Esophagus mucosa (tissue), 1 donor: ENCODE measurements around the gene CYP2C19. TPM values are rescaled to one million over a fixed set of nuclear protein-coding genes. Genes with fewer than 3 reads are reported as not detected.
"Not testable (repeated sequence)": the region's sequence is repeated elsewhere in the genome, so short reads cannot be mapped to it uniquely, and the experiment has no call there.

Source experiments
- ATAC-seq: fragments of 200-7000 bp; cut with Tn5 transposase; one replicate; pipeline ENCODE4 v1.9.1; 2020
- total RNA-seq: library from RNA; stranded (reverse); gene quantifications from one replicate; pipeline ENCODE4 v1.2.4, GENCODE V29; 2023
- donor health status: DM: yes; HTN: yes; CAD: no.

Gene CYP2C19
- total RNA-seq, result 1.4 TPM

DNA sequence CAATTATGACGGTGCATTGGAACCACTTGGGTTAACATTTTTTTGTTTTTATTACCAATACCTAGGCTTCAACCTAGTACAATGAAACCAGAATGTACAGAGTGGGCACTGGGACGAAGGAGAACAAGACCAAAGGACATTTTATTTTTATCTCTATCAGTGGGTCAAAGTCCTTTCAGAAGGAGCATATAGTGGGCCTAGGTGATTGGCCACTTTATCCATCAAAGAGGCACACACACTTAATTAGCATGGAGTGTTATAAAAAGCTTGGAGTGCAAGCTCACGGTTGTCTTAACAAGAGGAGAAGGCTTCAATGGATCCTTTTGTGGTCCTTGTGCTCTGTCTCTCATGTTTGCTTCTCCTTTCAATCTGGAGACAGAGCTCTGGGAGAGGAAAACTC is at the start of gene CYP2C19:
TSS of gene CYP2C19 (plus strand) at position 289 of the 400 bp plus-strand sequence. CDS start at position 314, 25 bp downstream.
- no peak for ATAC-seq

DNA sequence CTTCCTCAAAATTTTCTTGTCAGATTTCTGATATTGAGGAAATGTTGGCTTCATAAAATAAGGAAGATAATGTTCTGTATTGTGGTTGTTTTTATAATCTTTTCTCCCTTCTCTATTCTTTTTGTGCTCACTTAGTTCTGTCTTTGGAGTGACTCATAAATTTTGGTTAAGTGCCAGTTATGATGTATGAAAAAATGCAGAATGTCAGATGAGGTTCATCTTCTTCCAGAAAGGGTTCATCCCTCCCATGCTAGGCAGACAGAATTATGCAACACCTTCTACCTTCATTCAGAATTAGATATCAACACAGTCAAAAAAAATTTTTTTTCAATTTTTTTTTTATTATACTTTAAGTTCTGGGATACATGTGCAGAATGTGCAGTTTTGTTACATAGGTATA is 36.6 kb upstream of the CYP2C19 start:
- no peak for ATAC-seq

DNA sequence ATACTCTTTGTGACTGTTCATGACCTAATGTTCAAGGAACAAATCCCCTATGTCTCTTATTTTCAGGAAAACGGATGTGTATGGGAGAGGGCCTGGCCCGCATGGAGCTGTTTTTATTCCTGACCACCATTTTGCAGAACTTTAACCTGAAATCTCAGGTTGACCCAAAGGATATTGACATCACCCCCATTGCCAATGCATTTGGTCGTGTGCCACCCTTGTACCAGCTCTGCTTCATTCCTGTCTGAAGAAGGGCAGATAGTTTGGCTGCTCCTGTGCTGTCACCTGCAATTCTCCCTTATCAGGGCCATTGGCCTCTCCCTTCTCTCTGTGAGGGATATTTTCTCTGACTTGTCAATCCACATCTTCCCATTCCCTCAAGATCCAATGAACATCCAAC is 27.3 kb upstream of the CYP2C19 start:
- ATAC-seq, result no peak

DNA sequence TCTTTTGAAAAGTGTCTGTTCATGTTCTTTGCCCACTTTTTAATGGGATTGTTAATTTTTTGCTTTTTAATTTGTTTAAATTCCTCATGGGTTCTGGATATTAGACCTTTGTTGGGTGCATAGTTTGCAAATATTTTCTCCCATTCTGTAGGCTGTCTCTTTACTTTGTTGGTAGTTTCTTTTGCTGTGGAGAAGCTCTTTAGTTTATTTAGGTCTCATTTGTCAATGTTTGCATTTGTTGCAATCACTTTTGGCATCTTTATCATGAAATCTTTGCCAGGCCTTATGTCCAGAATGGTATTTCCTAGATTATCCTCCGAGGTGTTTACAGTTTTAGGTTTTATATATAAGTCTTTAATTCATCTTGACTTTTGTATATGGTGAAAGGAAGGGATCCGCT is 23.9 kb upstream of the CYP2C19 start:
- ATAC-seq, result no peak

DNA sequence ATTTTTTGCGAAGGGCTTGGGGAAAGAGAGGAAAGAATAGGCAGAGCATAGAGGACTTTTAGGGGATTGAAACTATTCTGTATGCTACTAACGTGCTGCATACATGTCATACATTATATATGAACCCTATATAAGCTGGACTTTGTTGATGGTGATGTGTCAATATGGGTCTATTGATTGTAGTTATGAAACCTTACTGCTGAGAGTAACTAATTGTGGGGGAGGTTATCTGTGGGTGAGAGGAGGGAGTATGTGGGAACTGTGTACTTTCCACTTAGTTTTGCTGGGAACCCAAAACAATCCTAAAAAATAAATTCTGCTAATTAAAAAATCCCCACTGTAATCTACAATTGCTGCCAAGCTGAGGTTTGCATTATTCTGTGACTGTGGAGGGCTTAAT is 15.3 kb upstream of the CYP2C19 start:
- ATAC-seq, result no peak

DNA sequence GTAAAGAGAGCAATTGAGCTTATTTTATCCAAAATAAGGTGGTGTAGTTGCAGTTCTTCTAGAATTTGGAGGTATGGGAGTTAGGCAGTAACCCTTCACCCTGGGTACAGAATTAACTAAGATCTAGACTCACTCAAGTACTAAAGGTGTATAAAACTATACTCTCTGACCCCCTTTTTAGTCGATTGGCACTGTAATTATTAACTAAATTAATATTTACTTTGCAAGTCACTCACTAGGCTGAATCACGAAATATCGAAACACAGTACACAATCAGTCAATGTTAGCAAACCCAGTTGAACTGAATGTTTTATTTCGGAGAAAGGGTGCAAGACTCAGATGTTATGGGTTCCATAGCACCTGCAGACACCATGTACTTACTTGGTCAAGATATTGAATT is 14.6 kb upstream of the CYP2C19 start:
- ATAC-seq, result no peak

DNA sequence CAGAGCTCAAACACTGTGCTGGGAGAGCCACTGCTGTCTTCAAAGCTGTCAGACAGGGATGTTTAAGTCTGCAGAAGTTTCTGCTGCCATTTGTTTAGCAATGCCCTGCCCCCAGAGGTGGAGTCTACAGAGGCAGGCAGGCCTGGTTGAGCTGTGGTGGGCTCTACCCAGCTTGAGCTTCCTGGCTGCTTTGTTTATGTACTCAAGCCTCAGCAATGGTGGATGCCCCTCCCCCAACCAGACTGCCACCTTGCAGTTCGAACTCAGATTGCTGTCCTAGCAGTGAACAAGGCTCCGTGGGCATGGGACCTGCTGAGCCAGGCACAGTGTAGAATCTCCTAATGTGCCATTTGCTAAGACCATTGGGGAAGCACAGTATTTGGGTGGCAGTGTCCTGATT is 4.6 kb upstream of the CYP2C19 start:
- ATAC-seq, result no peak

DNA sequence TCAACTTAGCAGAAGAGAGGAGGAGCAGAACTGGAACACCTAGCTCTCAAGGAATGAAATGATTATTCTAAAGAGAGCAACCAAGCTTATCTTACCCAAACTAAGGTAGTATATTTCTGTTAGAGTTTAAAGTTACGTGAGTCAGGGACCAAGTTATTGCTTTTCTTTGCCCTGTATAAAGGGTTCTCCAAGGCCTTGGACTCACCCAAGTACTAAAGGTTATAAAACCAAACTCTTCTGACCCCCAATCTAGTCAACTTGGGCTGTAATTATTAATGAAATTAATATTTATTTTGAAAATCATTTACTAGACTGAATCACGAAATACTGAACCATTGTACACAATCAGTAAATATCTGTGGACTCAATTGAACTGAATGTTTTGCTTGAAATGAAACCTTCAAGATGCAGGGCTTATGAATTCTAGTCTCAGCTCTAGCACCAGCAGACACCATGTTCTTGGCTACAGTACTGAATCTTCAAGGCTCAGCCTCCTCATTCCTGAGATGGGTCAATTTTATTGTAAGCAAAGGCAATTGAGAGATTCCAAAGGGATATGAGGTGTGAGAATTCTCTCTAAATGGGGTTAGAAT is 1.8 kb upstream of the CYP2C19 start:
- no peak for ATAC-seq

DNA sequence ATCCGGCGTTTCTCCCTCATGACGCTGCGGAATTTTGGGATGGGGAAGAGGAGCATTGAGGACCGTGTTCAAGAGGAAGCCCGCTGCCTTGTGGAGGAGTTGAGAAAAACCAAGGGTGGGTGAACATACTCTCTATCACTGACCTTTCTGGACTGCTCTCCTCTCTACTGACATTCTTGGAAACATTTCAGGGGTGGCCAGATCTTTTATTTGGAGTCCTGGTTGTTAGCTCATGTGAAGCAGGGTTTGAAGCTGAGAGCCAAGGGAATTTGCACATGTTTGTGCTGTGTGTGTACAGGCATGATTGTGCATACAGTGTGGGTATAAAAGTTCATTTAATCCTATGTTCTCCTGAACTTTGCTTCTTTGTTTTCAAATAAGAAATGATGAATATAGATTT is 12.9 kb downstream of the CYP2C19 start:
- not testable (repeated sequence) for ATAC-seq

DNA sequence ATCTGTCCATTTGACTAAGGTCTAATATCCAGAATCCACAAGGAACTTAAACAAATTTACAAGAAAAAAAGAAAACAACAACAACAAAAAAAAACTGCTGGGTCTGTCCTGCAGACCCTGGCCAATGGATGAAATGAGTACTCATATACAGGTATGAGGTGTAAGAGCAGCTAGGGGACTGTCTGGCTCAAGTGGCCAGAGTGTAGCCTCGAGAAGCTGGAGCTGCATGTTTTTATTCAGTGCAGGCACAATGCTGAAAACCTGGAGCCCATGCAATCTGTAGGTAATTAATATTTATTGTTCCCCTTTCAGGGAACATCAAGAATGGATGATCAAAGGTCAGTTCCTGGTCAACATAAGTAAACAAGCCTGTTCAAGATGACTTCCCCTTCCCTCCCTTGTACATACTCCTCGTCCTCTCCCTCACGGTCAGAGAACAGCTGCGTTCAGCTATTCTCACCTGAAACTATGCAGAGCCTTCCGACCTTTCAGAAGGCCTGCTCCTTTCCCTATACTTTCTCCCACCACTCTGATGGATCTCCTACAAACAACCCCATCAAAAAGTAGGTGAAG is 15.5 kb downstream of the CYP2C19 start:
- no peak for ATAC-seq

DNA sequence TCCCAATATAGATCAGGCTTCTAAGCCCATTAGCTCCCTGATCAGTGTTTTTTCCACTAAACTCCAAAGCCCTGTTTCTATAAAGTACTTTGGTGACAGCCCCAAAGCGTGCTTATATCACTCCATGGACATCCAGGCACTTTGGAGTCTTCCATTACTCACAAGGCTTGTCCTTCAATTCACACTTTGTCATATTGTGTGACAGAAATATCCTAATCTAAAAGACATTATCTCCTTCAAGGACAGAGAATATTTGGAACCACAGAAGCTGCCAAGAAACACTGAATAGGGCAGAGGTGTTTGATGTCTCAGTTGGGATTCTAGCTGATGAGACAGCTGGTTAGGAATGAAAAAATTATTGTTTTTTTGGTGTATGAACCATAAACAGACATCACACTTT is 18.4 kb downstream of the CYP2C19 start:
- no peak for ATAC-seq

DNA sequence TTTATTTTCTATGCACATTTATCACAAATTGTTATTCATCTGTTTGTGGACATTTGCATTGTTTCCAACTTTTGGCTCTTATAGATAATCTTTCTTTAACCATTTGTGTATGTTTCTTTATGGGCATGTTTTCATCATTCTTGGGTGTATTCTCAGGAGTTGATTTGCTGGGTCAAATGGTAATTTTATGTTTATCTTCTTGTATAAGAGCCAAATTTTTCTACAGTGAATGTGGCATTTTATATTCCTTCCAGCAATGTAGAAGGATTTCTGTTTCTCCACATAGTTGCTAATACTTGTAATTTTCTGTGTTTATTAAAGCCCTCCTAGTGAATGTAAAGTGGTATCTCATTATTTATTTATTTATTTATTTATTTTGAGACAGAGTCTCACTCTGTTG is 21.8 kb downstream of the CYP2C19 start:
- ATAC-seq, result no peak

DNA sequence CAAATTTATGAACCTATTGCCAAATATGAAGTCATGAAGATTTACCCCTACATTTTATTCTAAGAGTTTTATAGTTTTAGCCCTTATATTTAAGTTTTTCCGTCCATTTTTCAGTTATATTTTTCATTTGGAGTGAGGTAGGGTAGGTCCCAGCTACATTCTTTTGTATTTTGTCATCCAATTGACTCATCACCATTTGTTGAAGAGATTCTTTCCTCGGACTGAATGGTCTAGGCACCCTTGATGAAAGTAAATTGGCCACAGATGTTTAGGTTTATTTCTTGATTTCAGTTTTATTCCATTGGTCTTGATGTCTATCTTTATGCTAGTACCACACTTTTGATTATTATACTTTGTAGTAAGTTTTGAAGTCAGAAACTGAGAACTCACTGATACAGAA is 22.7 kb downstream of the CYP2C19 start:
- no peak for ATAC-seq

DNA sequence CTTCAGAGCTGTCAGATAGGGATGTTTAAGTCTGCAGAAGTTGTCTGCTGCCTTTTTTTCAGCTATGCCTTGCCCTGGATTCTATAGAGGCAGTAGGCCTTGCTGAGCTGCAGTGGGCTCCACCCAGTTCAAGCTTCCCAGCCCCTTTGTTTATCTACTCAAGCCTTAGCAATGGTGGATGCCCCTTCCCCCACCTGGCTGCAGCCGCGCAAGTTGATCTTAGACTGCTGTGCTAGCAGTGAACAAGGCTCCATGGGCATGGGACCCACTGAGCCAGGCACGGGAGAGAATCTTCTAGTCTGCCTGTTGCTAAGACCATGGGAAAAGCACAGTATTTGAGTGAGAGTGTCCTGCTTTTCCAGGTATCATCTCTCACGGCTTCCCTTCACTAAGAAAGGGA is 38.1 kb downstream of the CYP2C19 start:
- ATAC-seq, result not testable (repeated sequence)

DNA sequence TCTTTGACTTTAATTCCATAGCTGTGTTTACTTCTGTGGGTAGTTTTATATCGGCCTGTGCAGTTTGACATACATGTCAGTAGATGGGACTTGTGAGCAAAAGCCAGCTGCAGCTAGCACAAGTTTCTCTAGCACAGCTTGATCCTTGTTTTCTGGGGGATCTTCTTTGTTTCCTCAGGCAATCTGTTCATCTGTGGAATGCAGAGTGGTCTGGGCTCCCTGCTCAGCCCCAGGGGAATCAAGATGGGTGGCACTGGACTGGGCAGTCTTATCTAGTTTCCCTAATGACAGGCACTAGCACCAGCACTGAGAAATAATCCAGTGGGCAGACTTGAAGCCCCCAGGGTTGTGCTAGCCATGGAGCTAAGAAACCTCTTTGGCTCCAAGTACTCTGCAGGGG is 40.8 kb downstream of the CYP2C19 start:
- ATAC-seq, result no peak

DNA sequence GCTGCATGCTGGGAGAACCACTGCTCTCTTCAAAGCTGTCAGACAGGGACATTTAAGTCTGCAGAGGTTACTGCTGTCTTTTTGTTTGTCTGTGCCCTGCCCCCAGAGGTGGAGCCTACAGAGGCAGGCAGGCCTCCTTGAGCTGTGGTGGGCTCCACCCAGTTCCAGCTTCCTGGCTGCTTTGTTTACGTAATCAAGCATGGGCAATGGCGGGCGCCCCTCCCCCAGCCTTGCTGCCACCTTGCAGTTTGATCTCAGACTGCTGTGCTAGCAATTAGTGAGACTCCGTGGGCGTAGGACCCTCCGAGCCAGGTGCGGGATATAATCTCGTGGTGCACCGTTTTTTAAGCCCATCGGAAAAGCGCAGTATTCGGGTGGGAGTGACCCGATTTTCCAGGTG is 67.5 kb downstream of the CYP2C19 start:
- ATAC-seq, result not testable (repeated sequence)

DNA sequence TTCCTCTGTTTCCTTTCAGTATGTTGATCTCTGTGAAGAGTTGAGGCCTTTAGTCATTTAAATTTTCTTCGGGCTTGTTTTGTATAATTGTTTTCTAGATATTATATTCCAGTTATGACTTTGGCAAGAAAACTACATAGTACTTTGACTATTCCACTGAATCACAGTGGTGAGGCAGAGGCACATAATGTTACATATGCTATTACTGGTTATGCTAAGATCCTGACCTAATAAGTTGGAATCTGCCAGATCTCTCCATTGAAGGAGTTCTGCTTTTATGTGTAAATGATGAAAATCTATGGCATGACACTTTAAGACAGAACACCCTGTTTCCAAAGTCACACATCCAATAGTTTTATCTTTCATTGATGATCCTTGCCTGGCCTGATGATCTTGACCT is 83.7 kb downstream of the CYP2C19 start:
- no peak for ATAC-seq

DNA sequence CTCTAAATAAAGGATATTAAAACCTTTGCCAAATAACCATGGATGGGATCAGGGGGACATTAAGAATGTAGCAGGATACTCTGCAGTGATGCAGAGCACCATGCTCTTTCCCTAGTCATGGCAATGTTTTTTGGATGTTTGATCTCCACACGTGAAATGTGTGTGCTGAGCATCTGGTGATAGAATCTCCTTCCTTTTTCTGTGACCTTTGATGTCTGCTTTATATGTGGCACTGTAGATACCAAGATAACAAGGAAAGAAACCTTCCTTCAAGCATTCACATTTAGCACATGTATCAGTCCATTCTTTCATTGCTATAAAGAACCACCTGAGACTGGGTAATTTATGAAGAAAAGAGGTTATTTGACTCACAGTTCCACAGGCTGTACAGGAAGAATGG is 88.3 kb downstream of the CYP2C19 start:
- ATAC-seq, result no peak

DNA sequence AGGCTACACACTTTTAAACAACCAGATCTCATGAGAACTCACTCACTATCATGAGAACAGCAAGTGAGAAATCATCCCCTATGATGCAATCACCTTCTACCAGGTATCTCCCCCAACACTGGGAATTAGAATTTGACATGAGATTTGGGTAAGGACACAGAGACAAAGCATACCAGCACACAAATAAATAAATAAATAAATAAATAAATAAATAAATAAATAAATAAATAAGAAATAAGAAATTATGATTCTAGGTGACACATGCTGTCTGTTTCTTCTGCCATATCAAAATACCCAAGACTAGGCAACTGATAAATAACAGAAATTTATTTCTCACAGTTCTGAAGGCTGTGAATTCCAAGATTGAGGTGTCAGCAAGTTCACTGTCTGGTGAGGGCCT is 88.8 kb downstream of the CYP2C19 start:
- ATAC-seq, result no peak

DNA sequence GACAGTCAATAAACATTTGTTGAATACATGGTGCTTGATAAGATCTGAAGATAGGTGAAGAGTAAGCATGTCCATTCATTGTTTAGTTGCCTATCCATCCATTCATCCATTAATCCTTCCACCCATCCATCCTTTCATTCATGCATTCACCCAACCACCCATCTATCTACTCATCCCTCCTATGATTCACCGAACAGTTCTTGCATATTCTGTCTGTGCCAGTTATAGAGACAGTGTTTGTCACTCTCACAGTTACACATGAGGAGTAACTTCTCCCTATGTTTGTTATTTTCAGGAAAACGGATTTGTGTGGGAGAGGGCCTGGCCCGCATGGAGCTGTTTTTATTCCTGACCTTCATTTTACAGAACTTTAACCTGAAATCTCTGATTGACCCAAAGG is 90.0 kb downstream of the CYP2C19 start:
- no peak for ATAC-seq

DNA sequence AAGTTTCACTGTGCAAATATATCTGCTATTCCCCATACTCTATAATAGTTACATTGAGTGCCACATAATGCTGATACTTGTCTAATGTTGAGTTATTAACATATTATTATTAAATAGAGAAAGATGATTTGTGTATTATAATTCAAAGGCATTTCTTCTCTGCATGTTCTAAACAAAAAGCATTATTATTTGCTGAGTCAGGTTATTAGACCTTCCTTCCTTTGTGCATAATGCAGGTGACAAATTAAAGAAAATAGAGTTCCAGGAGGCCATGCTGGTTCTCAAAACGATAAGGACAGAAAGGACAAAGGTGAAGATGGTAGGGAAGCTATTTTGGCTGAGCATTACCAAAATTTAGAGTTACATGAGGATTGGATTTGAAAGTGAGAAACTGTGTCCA is 90.6 kb downstream of the CYP2C19 start:
- no peak for ATAC-seq

DNA sequence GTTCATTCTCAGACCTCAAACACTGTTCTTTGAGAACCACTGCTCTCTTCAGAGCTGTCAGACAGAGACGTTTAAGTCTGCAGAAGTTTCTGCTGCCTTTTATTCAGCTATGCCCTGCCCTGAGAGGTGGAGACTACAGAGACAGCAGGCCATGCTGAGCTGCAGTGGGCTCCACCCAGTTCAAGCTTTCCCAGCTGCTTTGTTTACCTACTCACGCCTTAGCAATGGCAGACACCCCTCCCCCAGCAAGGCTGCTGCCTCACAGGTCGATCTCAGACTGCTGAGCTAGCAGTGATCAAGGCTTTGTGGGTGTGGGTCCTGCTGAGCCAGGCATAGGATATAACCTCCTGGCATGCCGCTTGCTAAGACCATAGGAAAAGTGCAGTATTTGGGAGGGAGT is 95.5 kb downstream of the CYP2C19 start:
- no peak for ATAC-seq

DNA sequence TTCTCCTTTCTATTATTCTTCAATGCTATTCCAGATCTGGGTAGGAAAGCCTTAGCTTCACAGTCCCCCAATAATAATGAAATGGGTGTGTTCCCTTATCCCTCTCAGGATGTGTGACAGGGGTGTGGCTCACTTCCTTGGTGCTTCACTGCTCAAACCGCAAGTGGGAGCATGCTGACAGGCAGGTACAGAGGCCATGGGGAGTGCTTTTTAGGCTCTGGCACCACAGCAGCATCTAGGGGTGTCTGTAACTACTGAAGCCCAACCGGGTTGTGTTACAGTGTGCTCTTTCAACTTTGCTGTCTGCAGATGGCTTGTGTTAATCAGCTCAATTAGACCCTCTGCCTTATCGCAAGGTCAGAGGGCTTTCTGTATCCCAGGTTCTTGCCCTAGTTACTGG is 96.6 kb downstream of the CYP2C19 start:
- no peak for ATAC-seq

DNA sequence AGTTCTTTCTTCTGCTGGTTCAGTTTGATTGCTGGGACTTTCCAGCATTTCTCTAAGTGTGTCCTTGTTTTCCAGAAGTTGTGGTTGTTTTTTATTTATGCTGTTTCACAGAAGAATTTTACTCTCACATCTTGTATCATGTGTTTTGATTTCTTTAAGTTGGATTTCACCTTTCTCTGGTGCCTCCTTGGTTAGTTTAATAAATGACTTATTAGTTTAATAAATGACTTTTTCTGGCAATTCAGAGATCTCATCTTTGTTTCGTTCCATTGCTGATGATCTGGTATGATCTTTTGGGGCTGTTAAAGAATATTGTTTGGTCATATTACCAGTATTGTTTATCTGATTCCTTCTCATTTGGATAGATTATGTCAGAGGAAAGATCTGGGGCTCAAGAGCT is 116.2 kb downstream of the CYP2C19 start:
- ATAC-seq, result no peak

DNA sequence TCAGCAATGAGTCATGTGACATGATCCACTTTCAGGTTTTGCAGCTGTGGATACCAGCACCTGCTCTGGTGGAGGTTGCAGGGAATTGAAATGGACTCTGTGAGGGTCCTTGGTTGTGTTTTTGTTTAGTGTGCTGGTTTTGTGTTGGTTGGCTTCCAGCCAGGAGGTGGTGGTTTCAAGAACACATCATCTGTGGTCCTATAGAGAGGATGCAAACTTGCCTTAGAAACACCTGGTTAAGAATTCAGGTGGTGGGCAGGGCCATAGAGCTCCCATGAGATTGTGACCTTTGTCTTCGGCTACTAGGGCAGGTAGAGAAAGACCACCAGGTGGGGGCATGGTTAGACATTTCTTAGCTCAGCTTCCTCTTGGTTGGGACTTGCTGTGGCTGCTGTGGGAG is 116.7 kb downstream of the CYP2C19 start:
- no peak for ATAC-seq
